Myocyte (in vitro differentiated cells): ENCODE results near the gene RSBN1L. TPM values are rescaled to one million over a fixed set of nuclear protein-coding genes. Genes with fewer than 3 reads are reported as not detected.
A peak's percentile ranks its signal among the peaks of the same experiment; 100 is the strongest.

Experiments used
- DNase-seq: peaks from one replicate; pipeline ENCODE4 v3.0.0-alpha.2; 2012; ENCODE audit warnings: low read depth
- total RNA-seq: library from RNA; depleted of rRNA; stranded (reverse); fragments of >200 nt; gene quantifications from 2 replicates; pipeline ENCODE4 v1.2.3, GENCODE V29; 2014

Gene RSBN1L
- total RNA-seq, 1 donor from 2014 or later: 8.5 TPM

DNA sequence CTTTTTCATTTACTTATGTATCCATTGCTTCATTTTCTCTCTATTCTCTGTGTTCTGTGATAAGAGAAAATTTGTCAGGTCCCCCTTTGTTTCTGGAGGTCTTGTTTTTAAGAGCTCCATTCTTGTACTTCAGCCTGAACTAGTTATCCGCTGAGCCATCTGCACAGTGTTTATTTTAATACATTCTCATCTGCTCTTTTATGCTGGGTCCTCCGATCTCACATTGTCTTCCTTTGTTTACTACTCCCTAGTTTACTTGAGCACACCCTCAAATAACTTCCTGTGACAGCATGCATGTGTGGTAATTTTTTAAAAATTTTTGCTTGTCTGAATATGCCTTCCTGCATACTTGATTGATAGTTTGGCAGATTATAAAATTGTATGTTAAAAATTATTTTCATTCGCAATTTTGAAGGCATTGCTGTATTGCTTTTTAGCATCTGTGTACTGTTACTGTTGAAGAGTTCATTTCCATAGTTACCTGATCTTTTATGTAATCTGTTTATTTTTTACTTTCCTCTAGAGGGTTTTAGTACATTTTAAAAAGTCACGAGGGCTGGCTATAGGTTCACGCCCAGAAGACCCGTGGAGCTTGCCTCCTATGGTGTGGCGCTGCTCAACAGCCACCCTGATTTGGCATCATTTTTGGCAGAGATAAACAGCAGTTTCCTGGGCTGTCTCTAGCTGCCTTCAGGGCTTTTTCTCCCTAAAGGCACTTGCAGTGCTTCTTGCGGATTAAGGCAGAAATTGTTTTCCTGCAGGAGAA, 31.9 kb downstream of the RSBN1L start:
- peak; percentile 22 for DNase-seq

DNA sequence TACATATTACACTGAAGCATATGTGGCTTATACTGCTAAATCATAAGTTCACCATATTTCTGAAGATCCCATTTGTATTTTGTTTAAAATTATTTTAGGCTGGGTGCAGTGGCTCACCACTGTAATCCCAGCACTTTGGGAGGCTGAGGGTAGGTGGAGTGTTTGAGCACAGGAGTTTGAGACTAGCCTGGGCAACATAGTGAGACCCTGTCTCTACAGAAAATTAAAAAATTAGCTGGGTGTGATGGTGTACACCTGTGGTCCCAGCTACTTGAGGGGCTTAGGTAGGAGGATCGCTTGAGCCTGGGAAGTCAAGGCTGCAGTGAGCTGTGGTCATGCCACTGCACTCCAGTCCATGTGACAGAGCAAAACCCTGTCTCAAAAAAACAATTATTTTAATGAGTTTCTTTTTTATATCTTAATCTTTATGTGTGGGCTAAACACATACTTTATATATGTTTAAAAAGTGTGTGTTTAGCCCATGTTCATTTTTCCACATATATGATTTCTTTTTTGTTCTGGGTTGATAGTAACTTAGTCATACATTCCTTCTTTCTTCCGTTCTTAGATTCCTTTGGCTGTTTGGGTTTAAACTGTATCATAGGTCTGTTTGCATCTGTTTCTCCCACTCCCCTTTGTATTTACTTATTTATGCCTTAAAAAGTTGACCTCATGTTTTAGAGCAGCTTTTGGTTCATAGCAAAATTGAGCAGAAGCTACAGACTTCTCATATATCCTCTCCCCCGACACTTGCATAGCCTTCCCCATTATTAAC, 33.5 kb downstream of the RSBN1L start:
- DNase-seq: no peak

DNA sequence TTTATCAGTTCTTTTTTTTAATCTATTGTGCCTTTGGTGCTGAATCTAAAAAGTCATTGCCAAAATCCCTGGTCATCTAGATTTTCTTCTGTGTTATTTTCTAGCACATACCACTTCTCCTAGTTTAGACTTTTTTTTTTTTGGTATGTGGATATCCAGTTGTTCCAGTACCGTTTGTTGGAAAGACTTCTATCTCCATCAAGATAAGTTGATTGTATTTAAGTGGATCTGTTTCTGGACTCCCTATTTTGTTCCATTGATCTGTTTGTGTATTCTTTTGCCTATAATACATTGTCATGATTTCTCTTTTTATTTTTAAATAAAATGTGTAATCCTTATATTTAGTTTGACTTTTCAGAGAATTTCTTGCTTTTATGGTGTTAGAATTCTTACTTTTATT, 35.5 kb downstream of the RSBN1L start:
- DNase-seq: no peak

DNA sequence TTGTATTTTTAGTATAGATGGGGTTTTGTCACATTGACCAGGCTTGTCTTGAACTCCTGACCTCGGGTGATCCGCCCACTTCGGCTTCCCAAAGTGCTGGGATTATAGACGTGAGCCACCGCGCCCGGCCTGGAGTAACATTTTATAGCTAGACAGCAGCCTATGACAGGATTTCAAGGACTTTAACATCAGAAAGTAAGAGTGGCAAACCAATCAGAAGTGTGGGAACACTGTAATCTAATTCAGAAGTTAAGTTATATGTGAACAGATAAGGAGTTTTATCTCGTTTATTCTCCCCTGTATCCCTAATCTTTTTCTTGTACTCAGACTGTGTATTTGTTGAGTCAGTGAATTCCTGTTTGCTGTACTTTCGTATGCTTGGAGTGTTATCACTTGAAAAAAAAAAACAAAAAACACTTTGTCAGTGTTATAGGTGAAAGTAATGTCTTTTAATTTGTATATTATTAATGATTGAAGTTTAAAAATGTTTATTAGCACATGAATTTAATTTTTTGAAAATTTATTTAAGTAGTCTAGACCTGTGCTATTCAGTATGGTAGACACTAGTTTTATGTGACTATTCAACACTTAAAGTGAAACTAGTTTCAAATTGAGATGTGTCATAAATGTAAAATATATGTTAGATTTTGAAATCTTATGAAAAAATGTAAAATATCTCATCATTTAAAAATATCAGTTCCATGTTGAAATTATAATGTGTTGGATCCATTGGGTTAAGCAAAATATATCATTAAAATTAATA, 38.6 kb downstream of the RSBN1L start:
- no peak for DNase-seq

DNA sequence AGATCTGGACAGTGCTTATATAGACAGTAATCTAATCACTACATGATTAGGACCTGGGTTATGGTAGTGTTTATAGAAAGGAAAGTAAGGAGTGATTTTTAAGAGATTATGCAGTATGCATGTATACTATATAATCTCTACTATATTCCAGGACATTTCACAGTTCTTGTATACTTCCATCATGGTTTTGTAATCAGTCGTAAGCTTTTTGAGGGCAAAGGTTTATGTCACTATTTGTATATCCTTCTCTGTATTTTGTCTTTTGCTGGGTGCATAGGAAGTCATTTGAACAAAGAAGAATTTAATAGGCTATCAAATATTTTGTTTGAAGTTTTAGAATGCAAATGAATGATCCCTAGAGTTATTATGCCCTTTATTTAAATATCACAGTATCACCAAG, 39.2 kb downstream of the RSBN1L start:
- no peak for DNase-seq

DNA sequence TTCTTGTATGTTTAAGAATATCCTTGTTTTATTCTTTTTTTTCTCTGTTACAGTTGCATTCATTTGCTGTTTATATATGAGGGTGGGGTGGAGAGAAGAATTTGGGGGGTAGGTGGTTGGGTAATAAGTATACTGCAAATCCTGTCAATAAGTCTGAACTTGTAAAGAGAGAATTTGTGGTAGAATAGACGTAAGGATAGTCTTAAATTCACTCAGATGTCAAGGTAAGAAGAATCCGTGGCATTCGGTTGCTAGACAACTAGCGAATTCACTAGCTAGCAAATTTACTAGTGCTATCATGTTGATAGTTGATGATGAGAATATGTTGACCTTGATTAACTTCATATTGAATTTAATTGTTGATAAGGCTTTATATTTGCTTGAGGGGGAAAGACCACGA, 40.7 kb downstream of the RSBN1L start:
- no peak for DNase-seq

DNA sequence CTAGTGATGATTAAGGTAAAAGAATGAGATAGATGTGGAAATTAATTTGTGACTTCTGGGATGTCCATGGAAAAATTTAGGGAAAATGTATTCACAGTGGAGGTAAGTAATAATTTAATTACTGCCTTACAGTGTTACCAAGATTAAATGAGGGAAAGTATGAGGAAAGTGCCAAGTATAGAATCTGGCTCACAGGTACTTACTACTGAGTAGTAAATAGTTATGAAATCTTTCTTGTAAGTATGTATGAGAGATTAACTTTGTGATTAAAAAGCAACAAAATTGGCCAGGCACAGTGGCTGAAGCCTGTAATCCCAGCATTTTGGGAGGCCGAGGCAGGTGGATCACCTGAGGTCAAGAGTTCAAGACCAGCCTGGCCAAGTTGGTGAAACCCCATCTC, 42.1 kb downstream of the RSBN1L start:
- DNase-seq: no peak

DNA sequence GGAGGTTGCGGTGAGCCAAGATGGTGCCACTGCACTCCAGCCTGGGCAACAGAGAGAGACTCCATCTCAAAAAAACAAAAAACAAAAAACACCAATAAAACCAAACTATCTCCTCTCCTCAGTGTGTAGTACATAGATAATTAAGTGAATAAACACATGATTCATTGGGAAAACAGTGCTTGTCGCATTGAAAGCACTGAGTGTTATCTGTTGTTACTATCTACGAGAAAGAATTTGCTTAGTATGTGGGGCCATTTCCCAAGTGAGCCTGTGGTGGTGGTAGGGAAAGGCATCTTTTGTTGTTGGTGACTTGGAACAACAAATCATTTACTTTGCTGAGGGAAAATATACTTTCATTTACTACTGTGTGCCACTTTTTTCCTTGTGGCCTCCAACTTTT, 42.6 kb downstream of the RSBN1L start:
- no peak for DNase-seq

DNA sequence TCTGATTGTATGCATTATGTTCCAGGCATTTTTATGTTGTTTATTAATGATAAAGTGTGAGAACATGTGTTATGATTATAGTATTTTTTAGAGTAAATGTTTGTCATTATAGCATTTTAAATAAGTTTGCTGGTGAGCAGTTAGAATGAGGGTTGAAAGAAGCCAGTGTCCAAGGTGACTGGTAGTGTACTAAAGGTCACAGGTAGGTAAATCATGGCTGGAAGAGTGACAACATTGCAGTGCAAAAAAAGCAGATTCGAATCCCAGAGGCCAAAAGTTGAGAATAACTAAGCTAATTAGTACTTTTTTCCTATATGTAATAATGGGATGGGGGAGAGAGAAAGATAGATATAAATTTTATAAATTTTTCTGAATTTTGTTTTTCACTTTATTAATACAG, 44.0 kb downstream of the RSBN1L start:
- DNase-seq: no peak

DNA sequence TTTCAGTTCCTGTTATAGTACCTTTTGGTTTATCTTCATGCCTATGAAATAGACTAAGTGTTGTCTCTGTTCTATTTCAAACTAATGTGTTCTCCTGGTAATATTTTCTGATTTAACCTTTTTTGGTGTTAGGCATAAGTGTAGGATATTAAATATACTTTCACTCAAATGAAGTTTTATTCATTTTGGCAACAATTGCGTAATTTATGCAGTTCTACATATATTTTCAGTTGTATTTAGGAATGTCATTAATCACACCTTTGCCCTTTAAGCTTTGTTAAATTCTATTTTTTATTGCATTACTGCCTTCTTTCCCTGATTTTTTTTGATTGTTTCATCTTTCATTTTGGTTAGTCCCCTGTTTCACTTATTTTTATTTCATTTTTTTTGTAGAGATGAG, 47.3 kb downstream of the RSBN1L start:
- DNase-seq: no peak

DNA sequence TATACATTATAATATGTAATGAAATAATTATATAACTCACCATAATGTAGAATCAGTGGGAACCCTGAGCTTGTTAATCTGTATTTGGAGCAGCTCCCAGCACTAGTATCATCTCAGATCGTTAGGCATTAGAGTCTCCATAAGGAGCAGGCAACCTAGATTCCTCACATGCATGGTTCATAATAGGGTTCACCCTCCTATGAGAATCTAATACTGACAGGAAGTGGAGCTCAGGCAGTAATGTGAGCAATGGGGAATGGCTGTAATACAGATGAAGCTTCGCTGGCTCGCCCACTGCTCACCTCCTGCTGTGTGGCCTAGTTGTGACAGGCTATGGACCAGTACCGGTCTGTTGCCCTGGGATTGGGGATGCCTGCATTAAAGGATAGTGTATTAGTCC, 49.5 kb downstream of the RSBN1L start:
- DNase-seq: no peak

DNA sequence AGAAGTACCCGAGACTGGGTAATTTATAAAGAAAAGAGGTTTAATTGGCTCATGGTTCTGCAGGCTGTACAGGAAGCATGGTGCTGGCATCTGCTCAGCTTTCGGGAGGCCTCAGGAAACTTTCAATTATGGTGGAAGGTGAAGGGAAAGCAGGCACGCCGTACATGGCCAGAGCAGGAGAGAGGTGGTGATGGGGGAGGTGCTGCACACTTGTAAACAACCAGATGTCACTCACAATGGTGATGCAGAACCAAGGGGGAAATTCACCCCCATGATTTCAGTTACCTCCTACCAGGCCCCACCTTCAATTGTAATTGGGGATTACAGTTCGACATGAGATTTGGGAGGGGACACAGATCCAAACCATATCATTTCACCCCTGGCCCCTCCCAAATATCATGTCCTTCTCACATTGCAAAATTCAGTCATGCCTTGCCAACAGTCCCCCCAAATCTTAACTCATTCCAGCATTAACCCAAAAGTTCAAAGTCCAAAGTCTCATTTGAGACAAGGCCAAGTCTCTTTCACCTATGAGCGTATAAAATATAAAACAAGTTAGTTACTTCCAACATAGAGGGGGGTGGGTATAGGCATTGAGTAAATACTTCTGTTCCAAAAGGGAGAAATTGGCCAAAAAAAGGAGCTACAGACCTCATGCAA, 50.0 kb downstream of the RSBN1L start:
- DNase-seq: no peak

DNA sequence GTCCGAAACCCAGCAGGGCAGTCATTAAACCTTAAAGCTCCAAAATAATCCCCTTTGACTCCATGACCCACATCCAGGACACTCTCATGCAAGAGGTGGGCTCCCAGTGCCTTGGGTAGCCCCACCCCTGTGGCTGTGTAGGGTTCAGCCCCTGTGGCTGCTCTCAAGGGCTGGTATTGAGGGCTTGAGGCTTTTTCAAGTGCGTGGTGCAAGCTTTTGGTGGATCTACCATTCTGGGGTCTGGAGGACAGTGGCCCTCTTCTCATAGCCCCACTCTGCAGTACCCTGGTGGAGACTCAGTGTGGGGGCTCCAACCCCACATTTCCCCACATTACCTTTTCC, 50.5 kb downstream of the RSBN1L start:
- no peak for DNase-seq

DNA sequence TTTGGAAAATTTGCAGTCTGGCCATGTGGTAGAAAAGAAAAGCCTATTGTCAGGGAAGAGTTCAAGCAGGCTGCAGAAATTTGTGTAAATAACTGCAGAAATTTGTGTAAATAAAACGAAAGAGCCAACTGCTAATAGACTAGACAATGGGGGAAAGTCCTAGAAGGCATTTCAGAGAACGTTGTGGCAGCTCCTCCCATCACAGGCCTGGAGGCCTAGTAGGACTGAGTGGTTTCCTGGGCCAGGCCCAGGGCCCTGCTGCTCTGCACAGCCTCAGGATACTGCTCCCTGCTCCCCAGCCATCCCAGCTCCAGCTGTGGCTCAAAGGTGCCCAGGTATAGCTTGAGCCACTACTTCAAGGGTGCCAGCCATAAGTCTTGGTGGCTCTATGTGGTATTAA, 50.9 kb downstream of the RSBN1L start:
- no peak for DNase-seq

DNA sequence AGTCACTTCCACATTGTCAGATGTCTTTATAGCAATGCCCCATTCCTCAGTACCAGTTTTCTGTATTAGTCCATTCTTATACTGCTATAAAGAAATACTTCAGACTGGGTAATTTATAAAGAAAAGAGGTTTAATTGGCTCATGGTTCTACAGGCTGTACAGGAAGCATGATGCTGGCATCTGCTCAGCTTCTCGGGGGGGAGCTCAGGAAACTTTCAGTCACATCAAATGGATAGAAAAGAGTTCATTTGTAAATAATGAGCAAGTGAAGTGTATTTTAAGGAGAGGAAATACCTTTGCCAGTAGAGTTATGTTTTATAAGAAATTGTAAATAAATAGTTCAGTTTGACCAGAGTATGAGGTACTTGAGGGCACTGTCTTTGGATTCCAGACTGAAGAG, 51.5 kb downstream of the RSBN1L start:
- no peak for DNase-seq

DNA sequence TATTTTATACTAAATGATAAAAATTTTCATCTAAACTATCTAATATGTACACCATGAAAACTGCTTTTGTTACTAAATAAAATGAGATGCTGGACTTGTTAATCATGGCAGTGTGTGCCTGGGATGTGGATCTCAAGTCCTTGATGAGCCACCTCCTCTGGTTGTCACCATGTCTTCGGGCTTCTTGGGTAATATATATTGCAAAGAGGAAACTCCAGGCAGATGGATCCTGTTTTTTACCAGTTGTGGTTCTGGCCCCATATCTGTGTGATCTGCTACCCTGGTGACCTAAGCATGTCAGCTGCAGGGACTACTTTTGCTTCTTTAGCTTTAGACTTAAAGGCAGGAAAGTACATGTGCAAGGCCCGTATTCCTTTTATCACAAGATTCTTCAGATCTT, 55.8 kb downstream of the RSBN1L start:
- no peak for DNase-seq

DNA sequence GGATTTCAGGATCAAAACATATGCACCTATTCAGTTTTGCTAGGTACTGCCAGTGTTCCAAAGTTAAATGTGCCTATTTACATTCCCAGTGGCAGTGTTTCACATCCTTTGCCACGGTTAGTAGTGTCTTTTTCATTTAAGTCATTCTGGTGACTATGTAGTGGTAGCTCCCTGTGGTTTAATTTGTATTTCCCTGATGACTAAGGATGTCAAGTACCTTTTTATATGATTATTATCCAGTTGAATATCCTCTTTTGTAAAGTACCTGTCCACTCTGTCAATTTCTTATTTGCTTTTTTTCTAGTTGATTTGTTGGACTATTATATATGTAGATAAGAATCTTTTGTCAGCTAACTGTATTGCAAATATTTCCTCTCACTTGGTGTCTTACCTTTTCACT, 56.9 kb downstream of the RSBN1L start:
- DNase-seq: no peak

DNA sequence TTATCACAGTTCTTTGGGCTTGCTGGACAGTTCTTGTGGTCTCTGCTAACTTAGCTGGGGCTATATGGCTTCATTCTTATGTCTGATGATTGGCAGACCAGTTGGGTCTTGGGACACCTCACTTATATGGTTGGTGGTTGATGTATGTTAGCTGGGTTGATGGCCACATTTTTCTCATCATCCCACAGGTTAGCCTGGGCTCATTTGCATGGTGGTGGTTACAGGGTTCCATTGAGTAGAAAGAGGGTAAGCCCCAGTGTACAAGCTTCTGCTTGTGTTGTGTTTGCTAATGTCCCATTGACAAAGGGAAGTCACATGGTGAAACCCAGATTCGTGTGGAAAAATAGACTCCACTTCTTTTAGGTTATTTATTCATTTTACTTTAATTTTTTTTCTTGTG, 61.3 kb downstream of the RSBN1L start:
- DNase-seq: no peak

DNA sequence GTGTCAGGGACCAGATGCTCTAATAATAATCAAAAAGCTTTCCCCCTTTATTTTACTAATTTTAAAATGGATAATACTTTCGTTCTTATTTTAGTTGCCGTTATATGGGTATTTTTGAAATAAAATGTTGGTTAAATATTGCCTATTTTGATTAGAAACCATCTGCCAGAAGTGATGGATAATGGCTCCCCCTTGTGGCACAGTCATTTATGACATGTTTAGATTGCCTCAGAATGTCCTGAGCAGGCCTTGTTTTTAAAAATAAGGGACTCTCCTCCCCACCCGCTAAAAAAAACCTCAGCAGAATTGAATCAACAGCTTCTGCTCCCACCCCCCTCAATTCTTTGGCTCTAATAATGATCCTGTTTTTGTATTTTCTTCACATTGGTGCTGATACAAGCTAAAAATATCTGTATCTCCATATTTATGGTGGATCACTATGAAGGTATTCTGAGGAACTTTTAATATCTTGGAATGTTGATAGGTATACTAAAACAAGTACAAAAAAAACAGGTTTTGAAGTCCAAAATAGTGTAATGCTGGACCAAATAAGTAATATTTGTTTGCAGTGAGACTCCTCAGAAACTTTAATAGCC, 63.1 kb downstream of the RSBN1L start:
- DNase-seq: peak; percentile 85

DNA sequence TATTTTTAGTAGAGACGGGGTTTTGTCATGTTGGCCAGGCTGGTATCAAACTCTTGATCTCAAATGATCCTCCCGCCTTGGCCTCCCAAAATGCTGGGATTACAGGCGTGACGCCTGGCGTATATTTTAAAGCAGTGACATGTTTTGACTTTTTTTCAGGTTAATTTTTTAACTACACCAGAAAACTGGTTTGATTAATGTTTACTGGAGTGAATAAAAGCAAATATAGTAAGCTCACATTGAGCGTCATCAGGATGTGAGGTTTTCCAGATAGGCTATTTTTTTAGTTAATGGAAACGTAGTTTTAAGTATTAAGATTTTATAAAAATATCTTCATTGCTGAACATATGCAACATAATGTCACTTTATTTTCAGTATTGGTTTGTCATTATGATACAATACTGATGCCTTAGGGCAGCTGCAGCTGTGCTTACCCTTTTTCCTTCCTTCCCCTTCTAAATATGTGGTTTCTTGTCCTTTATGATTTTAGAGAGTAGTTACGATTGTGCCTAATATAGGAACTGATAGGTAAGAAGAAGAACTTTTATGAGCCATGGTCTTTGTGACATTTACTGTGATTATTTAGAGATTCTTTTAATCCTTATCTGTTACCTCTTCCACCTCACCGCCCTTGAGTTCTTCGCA, 64.7 kb downstream of the RSBN1L start:
- no peak for DNase-seq

DNA sequence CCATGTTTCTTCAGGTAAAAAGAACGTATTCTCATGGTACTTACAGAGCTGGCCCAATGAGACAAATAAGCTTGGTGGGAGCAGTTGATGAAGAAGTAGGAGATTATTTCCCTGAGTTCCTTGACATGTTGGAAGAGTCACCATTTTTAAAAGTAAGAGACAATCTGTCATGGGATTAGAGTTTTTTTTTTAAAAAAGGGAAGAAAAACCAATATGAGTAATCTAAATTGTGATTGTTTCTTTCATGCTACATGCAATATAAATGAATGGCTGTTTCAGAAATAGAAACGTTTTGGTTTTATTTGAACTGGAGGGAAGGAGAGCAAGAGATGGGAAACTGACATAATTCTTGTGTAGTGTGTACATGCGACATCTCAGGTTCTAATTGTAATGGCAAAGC, 69.2 kb downstream of the RSBN1L start:
- DNase-seq: no peak
